K562 (cell line): Measurements from ENCODE around the gene STOM.

ENCODE experiments used
- EZH2 ChIP-seq: IDR thresholded peaks from 2 replicates; pipeline ENCODE4 v1.6.1; 2012; ENCODE audit warnings: low read depth, mild to moderate bottlenecking, inconsistent platforms, low read length, borderline replicate concordance
- TF ChIP-seq, protein P1 (sequence below): fragments of 450-650 bp; formaldehyde crosslinking; IDR thresholded peaks from 2 replicates; pipeline ENCODE4 v1.4.0; 2022; ENCODE audit warnings: mild to moderate bottlenecking, moderate library complexity

DNA sequence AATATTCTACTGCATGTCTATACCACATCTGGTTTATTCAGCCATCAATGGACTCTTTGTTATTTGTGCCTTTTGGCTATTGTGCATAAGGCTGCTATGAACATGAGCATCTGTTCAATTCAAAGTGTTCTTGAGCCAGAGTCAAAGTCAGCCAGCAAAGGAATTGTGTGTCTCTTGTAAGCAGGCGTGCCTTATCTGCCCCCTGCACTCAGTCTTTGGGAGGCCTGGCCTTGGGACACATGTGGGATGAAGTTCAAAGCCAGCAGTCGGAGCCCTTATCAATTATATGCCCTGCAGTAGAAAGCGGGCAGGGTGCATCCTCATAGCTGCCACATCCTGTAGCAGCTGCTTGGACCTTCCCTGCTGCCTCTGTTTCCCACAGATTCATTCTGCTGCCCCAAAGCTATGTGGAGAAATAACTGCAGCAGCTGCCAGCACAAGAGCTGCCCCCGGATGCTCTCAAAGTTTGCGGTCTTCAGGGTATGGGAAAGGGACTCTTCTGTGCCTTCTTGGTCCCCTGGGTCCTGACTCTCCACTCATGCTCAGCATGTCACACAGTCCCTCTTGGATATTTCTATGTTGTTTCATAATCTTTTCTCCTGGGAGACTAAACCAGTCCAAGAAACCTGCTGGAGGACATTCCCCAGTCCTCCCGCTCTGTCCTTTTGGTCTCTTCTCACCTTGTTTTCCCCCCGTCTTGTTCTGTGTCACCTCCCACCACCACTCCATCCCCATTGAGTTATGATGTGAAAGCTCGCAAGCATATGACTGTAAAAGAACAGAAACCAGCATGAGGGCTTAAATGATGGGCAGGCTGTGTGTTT is 35.9 kb downstream of the STOM start:
- TF ChIP-seq EZH2 = no peak
- TF ChIP-seq, protein P1, sequence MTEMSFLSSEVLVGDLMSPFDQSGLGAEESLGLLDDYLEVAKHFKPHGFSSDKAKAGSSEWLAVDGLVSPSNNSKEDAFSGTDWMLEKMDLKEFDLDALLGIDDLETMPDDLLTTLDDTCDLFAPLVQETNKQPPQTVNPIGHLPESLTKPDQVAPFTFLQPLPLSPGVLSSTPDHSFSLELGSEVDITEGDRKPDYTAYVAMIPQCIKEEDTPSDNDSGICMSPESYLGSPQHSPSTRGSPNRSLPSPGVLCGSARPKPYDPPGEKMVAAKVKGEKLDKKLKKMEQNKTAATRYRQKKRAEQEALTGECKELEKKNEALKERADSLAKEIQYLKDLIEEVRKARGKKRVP (CRISPR knock-in tag) = no peak
